HG02970 (cell line): Measurements from ENCODE around the gene KDM4B.

Experiments used
- ATAC-seq: cut with Tn5 transposase; IDR thresholded peaks from one replicate; pipeline ENCODE4 v1.9.1; 2021; ENCODE audit warnings: mild to moderate bottlenecking, moderate library complexity, moderate number of reproducible peaks; ENCODE audit not compliant: unreplicated experiment, low FRiP score

The KDM4B gene

GRCh38 chr19:5099701-5100221 lies 130.8 kb downstream of the KDM4B start:
- no peak for ATAC-seq

- ATAC-seq, result no peak
These were observed 133.0 kb downstream of the KDM4B start for GRCh38 chr19:5101871-5102270.

DNA sequence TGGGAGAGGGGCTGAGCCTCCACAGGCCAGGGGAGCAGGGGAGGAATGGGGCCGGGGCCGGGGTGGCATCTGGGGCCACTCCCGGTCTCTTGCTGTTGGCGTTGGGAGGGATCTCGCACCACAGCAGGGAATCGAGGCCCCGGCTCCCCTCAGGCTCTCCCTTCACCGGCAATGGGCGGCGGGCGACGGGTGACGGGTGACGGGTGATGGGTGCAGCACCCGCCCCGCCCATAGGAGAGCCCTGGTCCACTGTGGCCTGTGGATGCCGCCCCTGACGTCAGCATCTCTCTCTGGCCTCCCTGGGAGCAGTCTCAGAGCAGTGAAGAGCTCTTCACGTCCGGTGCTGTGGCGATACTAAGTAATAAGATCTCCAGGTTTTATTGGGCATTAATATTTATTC lies 133.6 kb downstream of the KDM4B start:
- ATAC-seq, result no peak

- no peak for ATAC-seq
These were observed 134.3 kb downstream of the KDM4B start for GRCh38 chr19:5103061-5103701.

- ATAC-seq, result no peak
These were observed 135.0 kb downstream of the KDM4B start for GRCh38 chr19:5103812-5104410.

DNA sequence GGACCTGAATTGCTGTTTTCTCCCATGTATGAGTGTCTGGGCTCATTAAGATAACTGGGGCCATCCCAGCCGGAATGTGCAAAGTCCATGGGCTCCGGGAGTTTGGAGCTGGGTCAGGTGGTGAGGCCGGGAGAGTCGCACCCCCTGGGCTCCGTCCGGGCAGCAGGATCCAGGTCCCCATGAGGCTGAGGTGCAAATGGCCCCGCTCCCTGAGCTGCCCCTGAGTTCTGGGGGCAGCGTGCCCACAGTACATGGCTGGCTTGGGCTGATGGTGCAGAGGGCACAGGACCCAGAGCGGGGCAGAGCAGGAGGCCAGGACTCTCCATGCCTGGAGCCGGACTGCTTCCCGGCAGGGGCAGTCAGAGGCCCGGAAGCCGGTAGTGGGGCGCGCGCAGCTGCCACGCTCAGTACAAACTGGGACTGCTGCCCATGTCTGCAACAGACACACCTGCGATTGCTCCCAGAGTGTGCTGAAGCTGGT lies 136.0 kb downstream of the KDM4B start:
- no peak for ATAC-seq

DNA sequence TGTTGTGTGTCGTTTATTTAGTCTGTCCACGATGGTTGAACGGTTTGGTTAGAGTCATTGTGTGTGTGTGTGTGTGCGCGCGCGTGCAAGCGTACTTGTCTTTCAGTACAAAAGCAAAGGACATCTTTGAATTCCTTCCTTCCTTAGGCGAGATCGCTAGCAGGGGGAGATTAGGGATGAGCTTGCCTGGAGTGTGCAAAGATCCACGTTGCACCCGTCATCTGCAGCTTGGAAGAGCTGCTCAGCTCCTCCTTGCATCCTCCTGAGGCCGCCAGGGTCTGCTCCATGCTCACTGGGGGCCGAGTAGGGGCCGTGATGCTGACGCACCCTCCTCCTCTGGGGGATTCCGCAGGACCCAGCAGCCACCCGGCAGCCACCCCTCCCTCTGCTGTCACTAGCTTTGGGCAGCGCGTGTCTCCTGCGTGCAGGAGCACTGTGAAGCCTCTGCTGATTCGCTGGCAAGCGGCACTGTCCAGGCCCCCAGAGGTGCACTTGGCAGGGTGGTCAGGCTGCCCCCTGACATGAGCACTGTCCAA lies 137.3 kb downstream of the KDM4B start:
- no peak for ATAC-seq

- ATAC-seq, result no peak
These were observed 138.1 kb downstream of the KDM4B start for GRCh38 chr19:5106971-5107370.

- no peak for ATAC-seq
These were observed 138.7 kb downstream of the KDM4B start for GRCh38 chr19:5107432-5108122.

DNA sequence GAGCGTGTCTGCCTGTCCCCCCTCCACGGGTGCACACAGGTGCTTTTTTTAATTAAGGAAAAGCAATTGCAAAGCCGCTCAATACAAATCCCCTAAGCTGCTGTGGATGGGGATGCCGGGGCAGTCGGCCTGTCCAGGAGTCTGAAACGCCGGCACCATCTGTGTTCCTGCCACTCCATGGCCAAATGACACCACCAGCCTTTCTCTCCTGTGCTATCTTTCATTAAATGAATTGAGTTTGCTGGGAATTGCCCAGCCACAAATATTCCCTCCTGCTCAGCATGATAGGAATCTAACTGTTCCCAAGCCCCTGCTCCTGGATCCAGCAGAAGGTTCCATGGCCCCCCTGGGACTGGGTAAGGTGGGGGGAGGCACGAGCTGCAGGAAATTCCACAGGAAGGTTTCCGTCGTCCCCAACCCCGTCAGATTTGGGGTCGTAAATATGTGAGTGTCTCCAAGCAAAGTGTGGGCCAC lies 139.2 kb downstream of the KDM4B start:
- ATAC-seq, result no peak

- no peak for ATAC-seq
These were observed 140.0 kb downstream of the KDM4B start for GRCh38 chr19:5108866-5109265.

DNA sequence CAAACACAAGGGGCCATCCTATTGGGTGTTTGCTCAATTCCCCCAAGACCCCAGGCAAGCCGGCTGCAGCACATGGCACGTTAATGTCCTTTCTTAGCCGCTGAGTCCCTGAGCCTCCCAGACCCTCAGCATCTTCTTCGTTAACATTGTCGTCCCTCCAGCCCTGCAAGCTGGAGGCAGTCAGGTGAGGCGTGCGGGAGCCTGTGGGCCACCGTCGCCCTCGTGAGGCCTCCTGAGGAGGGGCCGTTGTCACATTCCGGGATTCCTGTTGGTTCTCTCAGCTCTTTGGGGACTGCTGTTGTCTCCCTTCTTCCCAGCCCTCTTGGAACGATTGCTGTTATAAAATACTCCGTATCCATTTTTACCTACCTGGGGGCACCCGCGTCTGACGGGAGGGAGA lies 140.6 kb downstream of the KDM4B start:
- ATAC-seq, result no peak

- ATAC-seq, result no peak
These were observed 141.6 kb downstream of the KDM4B start for GRCh38 chr19:5110546-5110945.

GRCh38 chr19:5111051-5111450 lies 142.1 kb downstream of the KDM4B start:
- no peak for ATAC-seq

- ATAC-seq, result no peak
These were observed 143.3 kb downstream of the KDM4B start for GRCh38 chr19:5112175-5112574.

DNA sequence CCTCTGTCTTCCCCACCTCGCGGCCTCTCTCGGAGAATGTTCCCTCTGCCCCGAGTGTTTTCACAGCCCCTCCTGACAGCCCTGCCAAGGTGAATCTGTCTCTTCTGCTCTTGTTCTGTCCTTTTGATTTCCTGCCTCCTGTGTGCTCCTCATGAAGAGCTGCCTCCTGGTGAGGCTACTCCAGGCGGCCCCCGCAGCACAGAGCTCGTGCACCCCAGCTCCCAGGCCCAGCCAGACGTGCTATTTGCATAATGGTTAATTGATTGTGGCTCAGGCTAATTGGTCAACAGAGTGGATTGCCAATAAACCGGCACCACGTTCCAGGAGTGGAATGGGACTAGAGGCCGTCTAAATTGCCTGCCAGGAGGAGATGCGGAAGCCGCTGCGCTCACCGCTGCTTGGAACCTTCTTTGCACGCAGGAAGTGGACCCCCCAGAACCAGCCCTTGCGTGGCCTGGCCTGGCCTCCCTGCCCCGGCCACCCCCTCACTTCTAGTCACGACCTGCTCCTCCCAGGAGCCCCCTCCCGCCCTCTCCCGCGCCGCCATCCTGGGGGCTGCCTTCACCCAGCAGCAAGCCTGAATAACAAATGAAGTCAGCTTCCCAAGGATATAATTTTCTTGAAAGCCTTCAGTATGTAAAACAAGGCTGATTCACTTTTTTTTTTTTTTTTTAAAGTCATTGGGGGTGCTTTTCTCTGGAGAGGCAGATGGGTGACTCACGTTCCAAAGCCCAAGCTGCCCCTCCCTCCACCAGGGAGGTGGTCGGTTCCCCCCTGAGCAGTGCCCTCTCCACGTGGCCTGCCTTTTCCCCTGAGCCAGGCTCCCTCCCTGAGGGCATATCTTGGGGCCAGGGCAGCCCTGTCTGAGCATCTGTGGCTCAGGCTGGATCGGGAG lies 144.0 kb downstream of the KDM4B start:
- no peak for ATAC-seq

GRCh38 chr19:5113633-5114586 lies 145.0 kb downstream of the KDM4B start:
- no peak for ATAC-seq

DNA sequence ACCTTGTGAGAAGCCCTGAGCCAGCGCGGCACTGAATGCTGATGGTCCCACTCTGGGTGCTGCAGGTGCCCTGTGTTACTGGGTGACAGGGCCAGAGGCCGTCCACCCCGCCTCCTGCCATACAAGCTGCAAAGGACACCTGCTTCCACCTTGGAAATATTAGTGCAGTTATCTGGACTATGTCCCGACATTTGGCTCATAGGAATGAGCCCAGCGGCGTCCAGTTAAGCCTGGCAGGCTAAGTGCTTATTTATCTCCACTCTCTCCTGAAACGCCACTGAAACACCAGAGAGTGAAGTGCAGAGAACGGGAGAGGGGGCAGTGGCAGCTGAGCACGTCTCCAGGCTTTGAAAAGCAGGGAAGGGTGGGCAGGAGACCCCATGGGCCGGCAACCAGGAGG lies 145.8 kb downstream of the KDM4B start:
- ATAC-seq, result no peak

DNA sequence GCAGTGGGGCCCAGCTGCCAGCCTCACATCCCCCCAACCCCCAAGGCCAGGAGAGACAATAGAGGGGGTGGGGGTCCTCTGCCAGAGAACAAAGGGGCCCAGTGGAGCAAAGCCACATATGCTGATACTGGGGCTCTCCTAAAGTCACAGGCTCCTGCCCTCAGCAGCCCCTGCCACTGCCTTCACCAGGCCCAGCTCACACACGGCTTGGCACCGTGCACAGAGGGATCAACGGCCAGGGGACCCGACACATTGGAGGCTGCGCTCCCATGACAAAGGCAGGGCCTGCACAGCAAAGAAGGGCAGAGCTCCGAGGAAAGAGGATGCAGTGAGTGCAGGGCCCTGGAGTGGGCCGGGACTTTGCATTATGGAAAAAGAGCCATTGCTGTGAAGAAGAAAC lies 146.4 kb downstream of the KDM4B start:
- ATAC-seq, result no peak
